GM21528 (cell line): ENCODE results near the gene CYP26C1.
"Not testable (repeated sequence)": the region's sequence is repeated elsewhere in the genome, so short reads cannot be mapped to it uniquely, and the experiment has no call there.

Source experiments
- ATAC-seq: cut with Tn5 transposase; IDR thresholded peaks from one replicate; pipeline ENCODE4 v1.9.1; 2021; ENCODE audit warnings: mild to moderate bottlenecking, moderate library complexity; ENCODE audit not compliant: unreplicated experiment, low FRiP score

Gene CYP26C1

DNA sequence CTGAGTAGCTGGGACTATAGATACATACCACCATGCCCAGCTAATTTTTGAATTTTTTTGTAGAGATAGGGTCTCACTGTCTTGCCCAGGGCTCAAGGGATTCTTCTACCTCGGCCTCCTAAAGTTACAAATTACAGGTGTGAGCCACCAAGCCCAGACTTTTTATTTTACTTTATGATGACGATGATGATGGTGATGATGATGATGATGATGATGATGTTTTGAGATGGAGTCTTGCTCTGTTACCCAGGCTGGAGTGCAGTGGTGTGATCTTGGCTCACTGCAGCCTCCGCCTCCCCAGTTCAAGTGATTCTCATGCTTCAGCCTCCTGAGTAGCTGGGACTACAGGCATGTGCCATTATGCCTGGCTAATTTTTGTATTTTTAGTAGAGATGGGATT lies 40.5 kb downstream of the CYP26C1 start:
- ATAC-seq, result not testable (repeated sequence)

DNA sequence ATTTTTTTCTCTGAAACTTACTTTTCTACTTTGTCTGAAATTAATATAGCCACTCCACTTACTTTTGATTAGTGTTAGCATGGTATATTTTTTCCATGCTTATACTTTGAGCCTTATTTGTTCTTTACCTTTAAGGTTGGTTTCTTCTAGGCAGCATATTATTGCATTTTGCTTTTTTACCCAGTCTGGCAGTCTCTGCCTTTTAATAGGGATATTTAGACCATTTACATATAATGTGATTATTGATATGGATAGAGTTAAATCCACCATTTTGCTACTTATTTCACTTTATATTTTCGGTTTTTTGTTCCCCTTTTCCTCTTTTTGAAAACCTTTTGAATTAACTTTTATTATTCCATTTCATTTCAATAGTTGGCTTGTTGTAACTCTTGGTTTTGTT lies 43.4 kb downstream of the CYP26C1 start:
- ATAC-seq, result no peak

DNA sequence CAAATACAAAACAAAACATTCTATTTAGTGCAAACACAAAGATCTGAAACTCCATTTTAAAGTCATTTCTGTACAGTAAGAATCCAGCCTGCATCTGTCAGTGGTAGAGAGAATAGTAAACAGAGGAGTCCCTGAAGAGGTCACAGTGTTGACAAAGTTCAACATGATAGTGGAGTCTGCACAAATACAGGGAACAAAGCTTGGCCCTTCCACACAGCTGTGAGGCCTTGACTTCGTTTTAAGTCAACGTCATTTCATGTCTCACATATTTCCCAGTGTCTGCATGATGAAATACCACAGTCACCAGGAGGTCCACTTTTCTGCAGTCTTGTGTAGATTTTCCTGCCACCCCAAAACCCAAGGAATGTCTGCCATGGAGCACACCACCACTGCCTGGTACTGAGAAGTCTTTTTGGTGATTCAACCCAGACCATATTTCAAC lies 46.1 kb downstream of the CYP26C1 start:
- no peak for ATAC-seq

DNA sequence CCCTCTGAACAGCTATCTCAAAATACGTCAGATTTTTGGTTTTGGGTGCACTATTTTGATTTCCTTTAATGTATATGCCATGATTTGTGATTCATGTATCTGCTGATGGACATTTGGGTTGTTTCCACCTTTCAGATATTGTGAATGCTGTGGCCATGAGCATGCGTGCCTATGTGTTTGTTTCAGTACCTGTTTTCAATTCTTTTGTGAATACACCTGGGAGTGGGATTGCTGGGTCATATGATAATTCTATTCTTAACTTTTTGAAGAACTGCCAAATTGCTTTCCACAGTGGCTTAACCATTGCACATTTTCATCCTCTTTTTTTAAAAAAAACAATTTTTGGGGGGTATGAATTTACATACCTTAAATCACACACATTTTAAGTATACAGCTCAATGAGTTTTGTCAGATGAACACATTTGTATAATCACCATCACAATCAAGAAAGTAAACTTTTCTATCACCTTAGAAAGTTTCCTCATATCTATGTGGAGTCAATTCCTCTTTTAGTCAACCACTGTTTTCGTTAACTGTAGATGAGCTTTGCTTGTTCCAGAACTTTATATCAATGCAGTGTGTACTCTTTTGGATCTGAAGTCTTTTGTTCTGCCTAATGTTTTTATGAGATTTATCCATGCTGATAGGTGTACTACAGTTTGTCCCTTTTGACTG lies 50.0 kb downstream of the CYP26C1 start:
- ATAC-seq, result no peak

DNA sequence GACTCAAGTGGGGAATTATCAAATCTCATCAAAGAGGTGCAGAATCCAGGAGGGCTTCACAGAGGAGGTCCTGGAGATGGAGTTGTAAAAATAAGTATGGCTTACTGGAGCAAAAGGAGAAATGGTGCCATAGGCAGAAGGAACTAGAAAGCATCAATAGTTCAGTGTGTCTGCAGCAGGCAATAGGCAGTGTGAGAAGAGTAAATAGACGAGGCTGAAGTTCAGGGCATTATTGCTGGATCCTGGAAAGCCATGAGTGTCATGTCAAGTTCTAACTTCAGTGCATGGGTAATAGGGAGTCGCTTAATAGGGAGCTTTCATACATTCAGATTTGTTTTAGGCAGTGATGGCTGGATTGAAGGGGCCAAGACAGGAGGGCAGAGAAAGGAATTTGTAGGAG lies 52.4 kb downstream of the CYP26C1 start:
- no peak for ATAC-seq

DNA sequence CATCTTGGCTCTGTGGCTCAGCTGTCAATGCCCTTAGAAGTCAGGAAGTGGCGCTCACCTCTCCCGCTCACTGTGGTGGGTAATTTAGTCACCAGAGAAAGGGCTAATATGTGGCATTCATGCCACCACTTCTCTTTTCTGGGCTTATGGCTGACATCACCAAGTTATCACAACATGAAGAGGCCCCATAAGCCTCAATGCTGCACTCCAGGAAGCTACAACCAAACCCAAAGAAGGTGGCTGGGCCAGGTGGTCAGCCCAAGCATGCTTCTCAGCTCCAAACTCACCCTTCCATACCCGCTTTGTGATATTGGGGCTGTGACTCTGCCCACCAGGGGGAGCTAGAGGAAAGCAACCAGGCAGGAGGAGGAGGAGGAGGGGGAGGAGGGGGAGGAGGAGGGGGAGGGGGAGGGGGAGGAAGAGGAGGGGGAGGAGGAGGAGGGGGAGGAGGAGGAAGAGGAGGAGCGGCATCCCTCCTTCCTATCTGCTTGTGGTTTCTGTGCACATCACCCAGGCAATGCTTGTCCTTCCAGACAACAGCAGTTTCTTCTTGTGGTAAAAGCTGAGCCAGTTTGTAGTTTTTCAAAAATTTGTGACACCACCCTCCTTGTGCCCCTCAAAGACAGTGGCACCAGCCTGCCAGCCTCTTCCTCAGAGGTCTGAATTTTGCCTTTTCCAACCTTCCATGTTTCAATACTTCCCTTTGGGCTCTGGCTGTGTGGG lies 55.2 kb downstream of the CYP26C1 start:
- no peak for ATAC-seq
